Neutrophil (primary cell): ENCODE measurements around the gene POLR1D.

ENCODE experiments used
- H3K27ac ChIP-seq: fragments of 200-600 bp; sonication (generic); 2 replicates; pipeline ENCODE4 v1.5.1; 2016; ENCODE audit warnings: mild to moderate bottlenecking, moderate library complexity
- H3K27me3 ChIP-seq: fragments of 200-600 bp; sonication (generic); 2 replicates; pipeline ENCODE4 v1.6.0; 2016; ENCODE audit warnings: mild to moderate bottlenecking
- H3K36me3 ChIP-seq: fragments of 200-600 bp; sonication (generic); 2 replicates; pipeline ENCODE4 v1.5.1; 2017
- H3K4me1 ChIP-seq, 2 experiments: fragments of 200-600 bp in 1 of 2; sonication (generic) in 1 of 2; 1 replicate in 1 of 2; 2 replicates in 1 of 2; pipeline versions ENCODE4 v1.5.1 to v1.6.1; 2013 to 2016; ENCODE audit warnings: low read depth in 1 of 2, low read length in 1 of 2, mild to moderate bottlenecking in 1 of 2, moderate library complexity in 1 of 2; ENCODE audit not compliant: control insufficient read depth in 1 of 2, insufficient read depth in 1 of 2
- H3K4me3 ChIP-seq, 2 experiments: fragments of 200-600 bp in 1 of 2; sonication (generic) in 1 of 2; 1 replicate in 1 of 2; 2 replicates in 1 of 2; pipeline ENCODE4 v1.5.1; 2013 to 2016; ENCODE audit warnings: low read depth in 1 of 2, low read length in 1 of 2, mild to moderate bottlenecking in 1 of 2, moderate library complexity in 1 of 2
- H3K9me3 ChIP-seq: fragments of 200-600 bp; sonication (generic); 2 replicates; pipeline ENCODE4 v1.5.1; 2016
- TF ChIP-seq, protein P1 (sequence below): fragments of 200-600 bp; sonication (generic); IDR thresholded peaks from 2 replicates; pipeline ENCODE4 v1.5.1; 2016; ENCODE audit warnings: antibody characterized with exemption

The POLR1D gene

GRCh38 chr13:27583645-27584044, 38.0 kb upstream of the POLR1D start:
- H3K4me3 ChIP-seq: no peak overlapping the region
- no peaks in the 10 kb centered on the region for H3K9me3 ChIP-seq
- H3K4me1 ChIP-seq: peaks cover 15 to 22% of the 10 kb centered on the region in 2 experiments
- no peaks in the 10 kb centered on the region for H3K27me3 ChIP-seq
- H3K27ac ChIP-seq: no peak overlapping the region
- TF ChIP-seq, protein P1, sequence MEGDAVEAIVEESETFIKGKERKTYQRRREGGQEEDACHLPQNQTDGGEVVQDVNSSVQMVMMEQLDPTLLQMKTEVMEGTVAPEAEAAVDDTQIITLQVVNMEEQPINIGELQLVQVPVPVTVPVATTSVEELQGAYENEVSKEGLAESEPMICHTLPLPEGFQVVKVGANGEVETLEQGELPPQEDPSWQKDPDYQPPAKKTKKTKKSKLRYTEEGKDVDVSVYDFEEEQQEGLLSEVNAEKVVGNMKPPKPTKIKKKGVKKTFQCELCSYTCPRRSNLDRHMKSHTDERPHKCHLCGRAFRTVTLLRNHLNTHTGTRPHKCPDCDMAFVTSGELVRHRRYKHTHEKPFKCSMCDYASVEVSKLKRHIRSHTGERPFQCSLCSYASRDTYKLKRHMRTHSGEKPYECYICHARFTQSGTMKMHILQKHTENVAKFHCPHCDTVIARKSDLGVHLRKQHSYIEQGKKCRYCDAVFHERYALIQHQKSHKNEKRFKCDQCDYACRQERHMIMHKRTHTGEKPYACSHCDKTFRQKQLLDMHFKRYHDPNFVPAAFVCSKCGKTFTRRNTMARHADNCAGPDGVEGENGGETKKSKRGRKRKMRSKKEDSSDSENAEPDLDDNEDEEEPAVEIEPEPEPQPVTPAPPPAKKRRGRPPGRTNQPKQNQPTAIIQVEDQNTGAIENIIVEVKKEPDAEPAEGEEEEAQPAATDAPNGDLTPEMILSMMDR: no peak
- H3K36me3 ChIP-seq: no peaks in the 10 kb centered on the region

GRCh38 chr13:27587095-27587746, 34.5 kb upstream of the POLR1D start:
- H3K4me3 ChIP-seq: no peak overlapping the region
- peaks cover 15 to 22% of the 10 kb centered on the region in 2 experiments for H3K4me1 ChIP-seq
- H3K9me3 ChIP-seq: no peaks in the 10 kb centered on the region
- TF ChIP-seq, protein P1: no peak
- H3K27me3 ChIP-seq: no peaks in the 10 kb centered on the region
- no peaks in the 10 kb centered on the region for H3K36me3 ChIP-seq
- H3K27ac ChIP-seq: no peak overlapping the region

- Histone ChIP-seq H3K27ac (no peak overlapping the region), H3K4me1 (peaks cover 15 to 20% of the 10 kb centered on the region in 2 experiments), H3K27me3 (no peaks in the 10 kb centered on the region), H3K9me3 (no peaks in the 10 kb centered on the region), H3K4me3 (no peak overlapping the region), H3K36me3 (no peaks in the 10 kb centered on the region)
- TF ChIP-seq, protein P1: no peak
Observed at GRCh38 chr13:27588405-27588804, 33.3 kb upstream of the POLR1D start.

DNA sequence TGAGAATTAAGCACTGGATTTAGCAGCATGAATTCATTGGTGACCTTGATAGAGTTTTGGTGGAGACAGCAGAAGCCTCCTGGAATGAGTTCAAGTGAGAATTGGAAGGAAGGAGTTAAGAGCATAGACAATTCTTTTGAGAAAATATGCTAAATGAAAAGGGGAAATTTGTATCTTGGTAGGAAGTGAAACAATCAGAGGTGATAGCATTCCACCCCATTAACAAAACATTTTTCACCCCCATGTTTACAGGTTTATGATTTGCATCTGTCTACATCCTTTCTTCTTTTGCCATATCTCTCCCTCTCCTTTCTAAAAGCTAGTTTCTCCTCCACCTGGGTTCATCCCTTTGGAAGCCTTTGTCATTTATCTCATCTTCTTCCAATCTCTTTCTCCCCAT, 28.8 kb upstream of the POLR1D start:
- Histone ChIP-seq H3K9me3 (no peaks in the 10 kb centered on the region), H3K4me1 (no peaks in the 10 kb centered on the region), H3K36me3 (no peaks in the 10 kb centered on the region), H3K27ac (no peak overlapping the region), H3K27me3 (no peaks in the 10 kb centered on the region), H3K4me3 (no peak overlapping the region)
- TF ChIP-seq, protein P1: no peak

- Histone ChIP-seq H3K9me3 (no peaks in the 10 kb centered on the region), H3K4me1 (no peaks in the 10 kb centered on the region), H3K27ac (no peak overlapping the region), H3K27me3 (no peaks in the 10 kb centered on the region), H3K4me3 (no peak overlapping the region), H3K36me3 (no peaks in the 10 kb centered on the region)
- TF ChIP-seq, protein P1: no peak
Observed at GRCh38 chr13:27593267-27593666, 28.4 kb upstream of the POLR1D start.
